Trophoblast cell (in vitro differentiated cells and primary cell): Measurements from ENCODE around the gene ARPC2.
"Not testable (repeated sequence)": the region's sequence is repeated elsewhere in the genome, so short reads cannot be mapped to it uniquely, and the experiment has no call there.

Experiments
- DNase-seq, 2 donors: peaks; one replicate each; pipeline ENCODE4 v3.0.0-alpha.2; 2016
- H2AFZ ChIP-seq: 2 replicates; pipeline ENCODE4 v1.6.1; 2013; ENCODE audit warnings: low read length, moderate library complexity, mild to moderate bottlenecking; ENCODE audit not compliant: insufficient read depth, poor library complexity
- H2AK5ac ChIP-seq: 2 replicates; pipeline ENCODE4 v1.6.1; 2013; ENCODE audit warnings: mild to moderate bottlenecking, low read length
- H2BK120ac ChIP-seq: 2 replicates; pipeline ENCODE4 v1.6.1; 2013; ENCODE audit warnings: low read length, mild to moderate bottlenecking, moderate library complexity; ENCODE audit not compliant: insufficient read depth, poor library complexity
- H2BK12ac ChIP-seq: 2 replicates; pipeline ENCODE4 v1.6.1; 2013; ENCODE audit warnings: mild to moderate bottlenecking, low read length, moderate library complexity
- H2BK5ac ChIP-seq: 2 replicates; pipeline ENCODE4 v1.6.1; 2013; ENCODE audit warnings: low read length, low read depth, moderate library complexity, mild to moderate bottlenecking; ENCODE audit not compliant: poor library complexity
- H3K14ac ChIP-seq: 2 replicates; pipeline ENCODE4 v1.6.1; 2013; ENCODE audit warnings: mild to moderate bottlenecking, low read length
- H3K18ac ChIP-seq: 2 replicates; pipeline ENCODE4 v1.6.1; 2013; ENCODE audit warnings: mild to moderate bottlenecking, low read length
- H3K23ac ChIP-seq: 2 replicates; pipeline ENCODE4 v1.6.1; 2013; ENCODE audit warnings: low read length
- H3K27ac ChIP-seq: 2 replicates; pipeline ENCODE4 v1.5.1; 2013; ENCODE audit warnings: low read depth, mild to moderate bottlenecking, inconsistent platforms, low read length, moderate library complexity
- H3K27me3 ChIP-seq: 2 replicates; pipeline ENCODE4 v1.6.1; 2013; ENCODE audit warnings: inconsistent platforms, mild to moderate bottlenecking, low read length, moderate library complexity; ENCODE audit not compliant: insufficient read depth
- H3K36me3 ChIP-seq, 2 experiments: 1 replicate in 1 of 2; 2 replicates in 1 of 2; pipeline ENCODE4 v1.6.1; 2013; ENCODE audit warnings: low read length in 2 of 2, mild to moderate bottlenecking in 2 of 2, moderate library complexity in 1 of 2; ENCODE audit not compliant: insufficient read depth in 2 of 2, control insufficient read depth in 1 of 2
- H3K4ac ChIP-seq: 2 replicates; pipeline ENCODE4 v1.6.1; 2013; ENCODE audit warnings: low read depth, mild to moderate bottlenecking, low read length, moderate library complexity
- H3K4me1 ChIP-seq, 2 experiments: 1 replicate in 1 of 2; 2 replicates in 1 of 2; pipeline ENCODE4 v1.6.1; 2013; ENCODE audit warnings: low read length in 2 of 2, mild to moderate bottlenecking in 2 of 2, moderate library complexity in 1 of 2; ENCODE audit not compliant: insufficient read depth in 2 of 2, control insufficient read depth in 1 of 2
- H3K4me2 ChIP-seq: 2 replicates; pipeline ENCODE4 v1.6.1; 2013; ENCODE audit warnings: inconsistent platforms, mild to moderate bottlenecking, low read length, moderate library complexity
- H3K4me3 ChIP-seq: 2 replicates; pipeline ENCODE4 v1.5.1; 2013; ENCODE audit warnings: mild to moderate bottlenecking, low read depth, low read length, inconsistent platforms
- H3K79me1 ChIP-seq: one replicate; pipeline ENCODE4 v1.6.1; 2013; ENCODE audit warnings: low read length
- H3K79me2 ChIP-seq: 2 replicates; pipeline ENCODE4 v1.6.1; 2013; ENCODE audit warnings: low read length, mild to moderate bottlenecking; ENCODE audit not compliant: control insufficient read depth, insufficient read depth, poor library complexity
- H3K9ac ChIP-seq: 2 replicates; pipeline ENCODE4 v1.6.1; 2013; ENCODE audit warnings: mild to moderate bottlenecking, low read length
- H3K9me3 ChIP-seq: 2 replicates; pipeline ENCODE4 v1.6.1; 2013; ENCODE audit warnings: low read depth, mild to moderate bottlenecking, control low read depth, inconsistent platforms, low read length; ENCODE audit not compliant: insufficient read depth
- H4K12ac ChIP-seq: 2 replicates; pipeline ENCODE4 v1.6.1; 2013; ENCODE audit warnings: low read depth, mild to moderate bottlenecking, low read length, moderate library complexity
- H4K8ac ChIP-seq: 2 replicates; pipeline ENCODE4 v1.6.1; 2013; ENCODE audit warnings: low read depth, mild to moderate bottlenecking, low read length, moderate library complexity
- H4K91ac ChIP-seq: one replicate; pipeline ENCODE4 v1.6.1; 2013; ENCODE audit warnings: low read depth, mild to moderate bottlenecking, low read length, moderate library complexity
- WGBS: extraction: QIAGEN DNeasy Blood & Tissue Kit; methylation state at CpG from one replicate; pipeline ENCODE4 v1.1.7; 2013; ENCODE audit warnings: missing lambda C conversion rate; ENCODE audit not compliant: insufficient read length, insufficient coverage; ENCODE audit errors: extremely low coverage; 5-methylcytosine and 5-hydroxymethylcytosine counted together

ARPC2 gene

GRCh38 chr2:218271865-218272530, 55.0 kb downstream of the ARPC2 start:
- Histone ChIP-seq H3K36me3 (peaks cover 40 to 43% of the 10 kb centered on the region in 2 experiments), H3K4me1 (peaks cover 5 to 12% of the 10 kb centered on the region in 2 experiments), H4K91ac (no peak overlapping the region), H3K18ac (no peak overlapping the region), H2BK5ac (no peak overlapping the region), H3K9me3 (no peaks in the 10 kb centered on the region), H3K27me3 (no peaks in the 10 kb centered on the region), H3K4me3 (no peak overlapping the region), H2BK12ac (no peak overlapping the region), H4K12ac (no peak overlapping the region), H4K8ac (no peak overlapping the region), H3K79me1 (peaks cover 6% of the 10 kb centered on the region), H2BK120ac (no peak overlapping the region), H3K27ac (no peak overlapping the region), H2AFZ (no peak overlapping the region), H2AK5ac (no peak overlapping the region), H3K4me2 (no peak overlapping the region), H3K23ac (no peak overlapping the region), H3K79me2 (peaks cover 9% of the 10 kb centered on the region), H3K14ac (no peak overlapping the region), H3K9ac (no peak overlapping the region), H3K4ac (no peak overlapping the region)
- WGBS = no CpG with 5 or more reads among the region's 5 CpGs
- no peak for DNase-seq

GRCh38 chr2:218272531-218273212, 55.7 kb downstream of the ARPC2 start:
- no CpG with 5 or more reads among the region's 18 CpGs for WGBS
- H3K9ac ChIP-seq = no peak overlapping the region

GRCh38 chr2:218273214-218273907, 56.4 kb downstream of the ARPC2 start:
- H3K36me3 ChIP-seq = peaks cover 44 to 49% of the 10 kb centered on the region in 2 experiments
- DNase-seq, H2BK12ac ChIP-seq, H2BK5ac ChIP-seq, H3K4me2 ChIP-seq, H2AFZ ChIP-seq, H2BK120ac ChIP-seq, H3K9me3 ChIP-seq, H3K79me2 ChIP-seq, H3K14ac ChIP-seq, H3K9ac ChIP-seq, H3K4ac ChIP-seq, H4K12ac ChIP-seq, H3K23ac ChIP-seq, H3K27me3 ChIP-seq, H4K8ac ChIP-seq, H4K91ac ChIP-seq, H3K4me3 ChIP-seq, H3K27ac ChIP-seq, H3K18ac ChIP-seq, H3K79me1 ChIP-seq, H2AK5ac ChIP-seq: not testable (repeated sequence)
- peaks cover 5 to 12% of the 10 kb centered on the region in 2 experiments for H3K4me1 ChIP-seq
- WGBS = no CpG with 5 or more reads among the region's 8 CpGs

More at GRCh38 chr2:218272531-218273212, 55.7 kb downstream of the ARPC2 start:
- Histone ChIP-seq H3K4me1 (peaks cover 5 to 12% of the 10 kb centered on the region in 2 experiments), H3K79me1 (peaks cover 6% of the 10 kb centered on the region), H2BK12ac (no peak overlapping the region), H3K4me2 (no peak overlapping the region), H4K91ac (no peak overlapping the region), H3K79me2 (peaks cover 9% of the 10 kb centered on the region), H3K27ac (no peak overlapping the region), H4K12ac (peak overlapping the region; percentile 46), H3K18ac (no peak overlapping the region), H2BK120ac (no peak overlapping the region), H4K8ac (no peak overlapping the region), H2BK5ac (no peak overlapping the region), H3K4me3 (no peak overlapping the region), H2AK5ac (no peak overlapping the region), H3K14ac (no peak overlapping the region), H2AFZ (no peak overlapping the region), H3K36me3 (peaks cover 40 to 43% of the 10 kb centered on the region in 2 experiments), H3K23ac (no peak overlapping the region), H3K27me3 (no peaks in the 10 kb centered on the region), H3K9me3 (no peaks in the 10 kb centered on the region), H3K4ac (no peak overlapping the region)
- peak; percentile 85 to 95 for DNase-seq

GRCh38 chr2:218273908-218274249, 56.9 kb downstream of the ARPC2 start:
- no peak overlapping the region for H2BK5ac ChIP-seq
- H3K27ac ChIP-seq = no peak overlapping the region
- H3K36me3 ChIP-seq = peaks cover 49 to 54% of the 10 kb centered on the region in 2 experiments
- no peak overlapping the region for H2BK12ac ChIP-seq
- no peak overlapping the region for H3K4me2 ChIP-seq
- no peaks in the 10 kb centered on the region for H3K27me3 ChIP-seq
- no peak overlapping the region for H3K14ac ChIP-seq
- no peak overlapping the region for H3K4me3 ChIP-seq
- H3K4ac ChIP-seq = no peak overlapping the region
- H2AK5ac ChIP-seq = no peak overlapping the region
- H4K91ac ChIP-seq = no peak overlapping the region
- no peak overlapping the region for H3K18ac ChIP-seq
- H3K4me1 ChIP-seq = peaks cover 5 to 12% of the 10 kb centered on the region in 2 experiments
- no peaks in the 10 kb centered on the region for H3K9me3 ChIP-seq
- H3K9ac ChIP-seq = no peak overlapping the region
- DNase-seq = no peak
- peaks cover 9% of the 10 kb centered on the region for H3K79me2 ChIP-seq
- H3K79me1 ChIP-seq = peaks cover 6% of the 10 kb centered on the region
- no peak overlapping the region for H2AFZ ChIP-seq
- no peak overlapping the region for H3K23ac ChIP-seq
- H2BK120ac ChIP-seq = no peak overlapping the region
- H4K8ac ChIP-seq = no peak overlapping the region
- H4K12ac ChIP-seq = no peak overlapping the region
- no CpG with 5 or more reads among the region's 2 CpGs for WGBS
